ENCODE results near the gene POLK.

POLK gene

GRCh38 chr5:75519761-75520160 is 8.1 kb downstream of the POLK start:
- POLR2A ChIA-PET (ENCODE audit: low non-redundant PET): no interaction called here

GRCh38 chr5:75521195-75521594 is 9.5 kb downstream of the POLK start:
- H3K27ac ChIP-seq: no peak overlapping the region
- ChIA-PET CTCF (interaction anchor here (0.6 kb wide), 1 partner anchor 76 kb away, joined by 4 read pairs; no protein-coding TSS in a partner anchor), POLR2A (ENCODE audit: low non-redundant PET) (no interaction called here)
- DNase-seq (ENCODE audit: low spot score): no peak
- no peak for TF ChIP-seq CTCF (conservative IDR thresholded peaks at IDR 0.05; ENCODE audit: low read depth)

More at GRCh38 chr5:75519761-75520160, 8.1 kb downstream of the POLK start:
- no peak for TF ChIP-seq CTCF (conservative IDR thresholded peaks at IDR 0.05; ENCODE audit: low read depth)
- H3K27ac ChIP-seq: no peak overlapping the region
- no peak for DNase-seq (ENCODE audit: low spot score)
- CTCF ChIA-PET: no interaction called here

GRCh38 chr5:75522025-75522424 is 10.3 kb downstream of the POLK start:
- no peak for DNase-seq (ENCODE audit: low spot score)
- H3K27ac ChIP-seq: no peak overlapping the region
- no peak for TF ChIP-seq CTCF (conservative IDR thresholded peaks at IDR 0.05; ENCODE audit: low read depth)
- CTCF ChIA-PET: no interaction called here
- POLR2A ChIA-PET (ENCODE audit: low non-redundant PET): no interaction called here

GRCh38 chr5:75522542-75522941 is 10.9 kb downstream of the POLK start:
- TF ChIP-seq CTCF (conservative IDR thresholded peaks at IDR 0.05; ENCODE audit: low read depth): no peak
- ChIA-PET POLR2A (ENCODE audit: low non-redundant PET) (no interaction called here), CTCF (no interaction called here)
- H3K27ac ChIP-seq: no peak overlapping the region
- DNase-seq (ENCODE audit: low spot score): no peak

- POLR2A ChIA-PET (ENCODE audit: low non-redundant PET): no interaction called here
- H3K27ac ChIP-seq: no peak overlapping the region
- CTCF ChIA-PET: interaction anchor here (0.7 kb wide), 1 partner anchor 16 kb away, joined by 6 read pairs; no protein-coding TSS in a partner anchor
- DNase-seq (ENCODE audit: low spot score): peak; percentile 65
- no peak for TF ChIP-seq CTCF (conservative IDR thresholded peaks at IDR 0.05; ENCODE audit: low read depth)
Observed at GRCh38 chr5:75523275-75523674, 11.6 kb downstream of the POLK start.

GRCh38 chr5:75524071-75524470 is 12.4 kb downstream of the POLK start:
- POLR2A ChIA-PET (ENCODE audit: low non-redundant PET): no interaction called here
- TF ChIP-seq CTCF (conservative IDR thresholded peaks at IDR 0.05; ENCODE audit: low read depth): no peak
- DNase-seq (ENCODE audit: low spot score): peak; percentile 17
- CTCF ChIA-PET: interaction anchor here (0.6 to 0.7 kb wide), 3 partner anchors 15 to 84 kb away, joined by 4 to 6 read pairs (median 5); no protein-coding TSS in a partner anchor
- no peak overlapping the region for H3K27ac ChIP-seq
